OCI-LY7 (cell line): Measurements from ENCODE around the gene COBLL1.
A peak's percentile ranks its signal among the peaks of the same experiment; 100 is the strongest.

ENCODE experiments used
- CTCF ChIP-seq: fragments of 200-600 bp; sonication (generic); conservative IDR thresholded peaks from 2 replicates; pipeline ENCODE4 v1.5.1; 2014; ENCODE audit warnings: mild to moderate bottlenecking, antibody characterized with exemption, low read length, moderate library complexity, mixed read lengths
- EZH2phosphoT487 ChIP-seq: fragments of 200-600 bp; sonication (generic); IDR thresholded peaks from 2 replicates; pipeline ENCODE4 v1.6.1; 2018; ENCODE audit warnings: low read depth, borderline replicate concordance, mild to moderate bottlenecking, mixed run types, antibody characterized with exemption, low read length, moderate library complexity, mixed read lengths

- TF ChIP-seq CTCF: peak; percentile 94
- no peak for TF ChIP-seq EZH2phosphoT487
Measured at GRCh38 chr2:164717000-164717803, 124.4 kb downstream of the COBLL1 start.
